A673 (cell line): ENCODE data around the gene TEX30.

Experiments
- EZH2 ChIP-seq: fragments of 200-600 bp; sonication (generic); IDR thresholded peaks from 2 replicates; pipeline ENCODE4 v1.6.1; 2017; ENCODE audit warnings: borderline replicate concordance, low read depth, mild to moderate bottlenecking, mixed read lengths, antibody characterized with exemption, low read length; ENCODE audit not compliant: poor library complexity, severe bottlenecking
- TF ChIP-seq, protein P1 (sequence below): fragments of 300-800, 200-600 bp; sonication (generic); conservative IDR thresholded peaks from 2 replicates; pipeline ENCODE4 v1.5.1; 2017; ENCODE audit warnings: low read depth, mild to moderate bottlenecking, antibody characterized with exemption, low read length, moderate library complexity, mixed read lengths

DNA sequence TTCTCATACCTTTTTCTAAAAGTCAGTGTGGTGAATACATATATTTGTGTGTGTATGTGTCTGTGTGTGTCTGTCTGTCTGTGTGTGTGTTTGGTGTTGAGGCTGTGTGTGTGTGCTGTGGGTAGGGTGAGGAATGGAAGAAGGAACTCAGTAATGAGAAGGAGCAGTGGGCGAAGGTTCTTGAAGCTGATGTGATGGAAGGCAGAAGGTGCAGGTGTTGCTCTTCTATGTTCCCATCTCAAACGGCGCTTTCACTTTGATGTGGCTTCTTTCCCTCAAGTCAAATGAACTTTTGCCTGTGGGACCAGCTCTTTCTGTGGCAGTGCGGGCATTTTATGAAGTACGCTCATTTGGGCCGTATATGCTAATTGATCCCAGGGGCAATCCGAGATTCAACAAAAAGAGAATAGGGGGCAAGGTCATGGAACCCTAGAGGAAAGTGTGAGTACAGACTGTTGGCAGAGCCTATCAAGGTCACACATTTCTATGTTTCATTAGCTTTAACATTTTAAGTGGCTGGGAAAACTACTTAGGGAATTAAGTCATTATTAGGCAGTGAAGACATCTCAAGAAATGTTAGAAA, 40.5 kb upstream of the TEX30 start:
- TF ChIP-seq EZH2, result no peak
- TF ChIP-seq, protein P1, sequence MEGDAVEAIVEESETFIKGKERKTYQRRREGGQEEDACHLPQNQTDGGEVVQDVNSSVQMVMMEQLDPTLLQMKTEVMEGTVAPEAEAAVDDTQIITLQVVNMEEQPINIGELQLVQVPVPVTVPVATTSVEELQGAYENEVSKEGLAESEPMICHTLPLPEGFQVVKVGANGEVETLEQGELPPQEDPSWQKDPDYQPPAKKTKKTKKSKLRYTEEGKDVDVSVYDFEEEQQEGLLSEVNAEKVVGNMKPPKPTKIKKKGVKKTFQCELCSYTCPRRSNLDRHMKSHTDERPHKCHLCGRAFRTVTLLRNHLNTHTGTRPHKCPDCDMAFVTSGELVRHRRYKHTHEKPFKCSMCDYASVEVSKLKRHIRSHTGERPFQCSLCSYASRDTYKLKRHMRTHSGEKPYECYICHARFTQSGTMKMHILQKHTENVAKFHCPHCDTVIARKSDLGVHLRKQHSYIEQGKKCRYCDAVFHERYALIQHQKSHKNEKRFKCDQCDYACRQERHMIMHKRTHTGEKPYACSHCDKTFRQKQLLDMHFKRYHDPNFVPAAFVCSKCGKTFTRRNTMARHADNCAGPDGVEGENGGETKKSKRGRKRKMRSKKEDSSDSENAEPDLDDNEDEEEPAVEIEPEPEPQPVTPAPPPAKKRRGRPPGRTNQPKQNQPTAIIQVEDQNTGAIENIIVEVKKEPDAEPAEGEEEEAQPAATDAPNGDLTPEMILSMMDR, result no peak
